Ureter (tissue), 1 donor: ENCODE results near the gene SPI1. TPM values are rescaled to one million over a fixed set of nuclear protein-coding genes. Genes with fewer than 3 reads are reported as not detected.
A peak's percentile ranks its signal among the peaks of the same experiment; 100 is the strongest.

Experiments used
- DNase-seq: peaks from one replicate; pipeline ENCODE4 v3.0.0-alpha.2; 2020; ENCODE audit warnings: low spot score
- total RNA-seq: library from RNA; stranded (reverse); gene quantifications from one replicate; pipeline ENCODE4 v1.2.4, GENCODE V29; 2023
- donor health status: DM: yes; HTN: yes; CAD: no.

Gene SPI1
- total RNA-seq, 1 donor from 2014 or later = 10.6 TPM

DNA sequence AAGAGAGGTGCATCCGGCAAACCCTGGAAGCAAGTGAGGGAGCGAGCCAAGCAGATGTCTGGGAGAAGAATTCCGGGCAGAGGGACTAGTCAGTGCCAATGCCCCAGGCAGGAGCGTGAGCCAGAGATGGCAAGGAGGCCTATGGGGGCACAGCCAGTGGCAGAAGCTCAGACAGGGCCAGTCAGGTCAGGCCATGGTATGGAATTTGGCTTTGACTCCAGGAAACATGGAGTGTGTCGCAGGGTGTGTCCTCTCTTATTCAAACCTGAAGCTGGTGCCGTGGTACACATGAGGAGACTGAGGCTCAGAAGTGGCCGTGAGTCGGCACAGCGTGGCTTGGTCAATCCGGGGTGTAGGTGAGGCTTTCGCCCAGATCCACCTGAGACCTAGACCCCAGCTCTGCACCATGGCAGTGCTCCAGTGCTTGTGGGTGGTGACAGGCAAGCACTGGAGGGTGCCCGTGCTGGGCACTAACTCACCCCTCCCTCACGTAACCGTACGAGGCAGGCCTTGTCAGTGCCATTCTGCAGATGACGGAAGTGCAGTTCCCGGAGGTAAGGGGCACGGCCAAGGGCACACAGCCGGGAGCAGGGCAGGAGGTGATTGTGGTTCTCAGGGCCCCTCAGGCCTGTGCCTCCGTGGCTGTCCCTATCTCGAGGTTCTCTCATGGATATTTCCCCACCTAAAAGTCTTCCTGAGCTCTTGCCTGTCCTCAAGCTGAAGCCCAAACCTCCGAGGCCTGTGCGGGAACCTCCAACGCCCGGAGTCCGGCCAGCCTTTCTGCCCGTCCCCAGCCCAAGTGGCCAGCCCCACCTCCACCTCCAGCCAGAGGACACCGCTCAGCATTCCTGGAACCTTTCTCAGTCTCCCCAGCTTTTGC, 10.6 kb upstream of the SPI1 start:
- DNase-seq = no peak

DNA sequence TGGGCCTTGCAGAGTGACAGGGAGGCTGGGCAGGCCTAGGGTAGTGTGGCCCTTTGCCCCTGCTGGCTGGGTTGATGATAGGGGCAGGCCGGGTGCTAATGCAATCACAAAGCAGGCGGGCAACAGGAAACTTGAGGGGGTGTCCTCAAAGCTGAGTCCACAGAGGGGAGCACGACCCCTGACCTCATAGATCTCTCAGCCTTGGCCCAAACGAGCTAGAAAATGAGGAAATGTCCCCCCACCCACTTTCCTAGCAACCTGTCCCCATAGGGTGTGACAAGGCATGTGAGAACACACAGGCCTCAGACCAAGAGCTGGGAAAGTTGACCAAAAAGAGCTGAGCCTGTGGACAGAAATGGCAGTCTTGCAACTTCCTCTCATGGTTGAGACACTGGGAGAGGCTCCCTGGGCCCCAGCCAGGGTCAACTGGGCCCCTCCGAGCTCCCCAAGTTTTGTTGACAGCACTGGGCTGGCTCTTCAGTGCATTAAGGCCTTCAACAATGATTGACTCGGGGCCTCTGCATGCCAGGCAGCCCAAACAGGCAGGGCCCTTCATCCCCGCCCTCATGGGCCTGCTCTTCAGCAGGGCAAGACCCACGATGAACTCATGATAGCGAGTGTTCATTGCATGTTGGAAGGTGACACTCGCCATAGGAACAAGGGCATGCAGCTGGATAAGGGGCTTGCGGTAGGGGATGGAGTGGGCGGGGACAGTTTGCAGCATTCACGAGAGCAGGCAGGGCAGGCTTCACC, 9.8 kb upstream of the SPI1 start:
- no peak for DNase-seq

DNA sequence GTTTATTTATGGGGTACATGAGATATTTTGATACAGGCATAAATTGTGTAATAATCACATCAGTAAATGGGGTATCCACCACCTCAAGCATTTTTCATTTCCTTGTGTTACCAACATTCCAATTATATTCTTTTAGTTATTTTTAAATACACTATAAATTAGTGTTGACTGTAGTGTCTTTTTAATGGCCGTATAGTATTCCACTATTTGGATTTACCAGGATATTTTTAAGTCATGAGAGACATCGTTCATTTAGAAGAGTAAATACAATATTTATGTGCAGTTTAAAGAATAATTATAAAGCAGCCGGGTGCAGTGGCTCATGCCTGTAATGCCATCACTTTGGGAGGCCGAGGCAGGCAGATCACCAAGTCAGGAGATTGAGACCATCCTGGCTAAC, 6.2 kb upstream of the SPI1 start:
- no peak for DNase-seq

DNA sequence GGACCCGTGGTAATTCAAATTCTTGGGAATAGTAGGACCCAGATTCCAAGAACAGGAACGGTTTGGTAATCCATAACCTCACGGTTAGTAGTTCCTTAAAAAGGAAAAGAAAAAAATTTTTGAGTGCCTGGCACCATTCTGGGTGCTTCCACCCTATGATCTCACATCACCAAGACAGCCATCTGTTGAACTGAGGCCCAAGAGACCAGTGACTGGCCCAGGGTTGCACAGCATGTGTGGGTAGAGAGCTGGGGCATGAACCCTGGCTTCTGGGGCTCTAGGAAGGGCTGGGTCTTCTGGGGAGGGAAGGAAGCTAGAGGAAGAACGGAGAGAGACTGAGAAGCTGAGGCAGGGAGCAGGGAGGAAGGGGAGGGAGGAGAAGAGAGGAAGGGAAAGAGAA, 4.7 kb upstream of the SPI1 start:
- no peak for DNase-seq

DNA sequence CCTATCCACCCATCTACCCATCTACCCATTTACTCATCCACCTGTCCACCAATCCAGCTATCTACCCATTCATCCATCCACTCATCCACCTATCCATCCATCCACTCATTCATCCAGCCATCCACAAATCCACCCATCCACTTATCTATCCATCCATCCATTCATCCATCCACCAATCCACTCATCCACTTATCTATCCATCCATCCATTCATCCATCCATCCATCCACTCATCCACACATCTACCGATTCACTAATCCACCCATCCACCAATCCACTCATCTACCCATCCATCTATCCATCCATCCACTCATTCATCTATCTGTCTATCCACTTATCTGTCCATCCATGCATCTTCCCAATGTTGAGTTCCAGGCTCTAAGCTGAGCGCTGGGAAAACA, 1.7 kb upstream of the SPI1 start:
- DNase-seq = no peak

DNA sequence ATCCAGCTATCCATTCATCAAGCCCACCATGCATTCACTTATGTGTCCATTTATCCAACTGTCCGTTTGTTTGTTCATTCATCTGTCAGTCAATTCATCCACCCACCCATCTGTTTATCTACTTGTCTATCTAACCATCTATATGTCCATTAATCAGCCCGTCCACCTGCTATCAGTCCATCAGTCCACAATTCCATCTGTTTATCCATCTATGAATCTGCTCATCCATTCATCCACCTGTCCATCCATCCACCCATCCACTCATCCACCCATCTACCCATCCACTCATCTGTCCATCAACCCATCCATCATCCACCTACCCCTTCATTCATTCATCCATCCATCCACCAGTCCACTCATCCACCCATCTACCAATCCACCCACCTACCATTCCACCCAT, 970 bp upstream of the SPI1 start:
- DNase-seq = no peak

DNA sequence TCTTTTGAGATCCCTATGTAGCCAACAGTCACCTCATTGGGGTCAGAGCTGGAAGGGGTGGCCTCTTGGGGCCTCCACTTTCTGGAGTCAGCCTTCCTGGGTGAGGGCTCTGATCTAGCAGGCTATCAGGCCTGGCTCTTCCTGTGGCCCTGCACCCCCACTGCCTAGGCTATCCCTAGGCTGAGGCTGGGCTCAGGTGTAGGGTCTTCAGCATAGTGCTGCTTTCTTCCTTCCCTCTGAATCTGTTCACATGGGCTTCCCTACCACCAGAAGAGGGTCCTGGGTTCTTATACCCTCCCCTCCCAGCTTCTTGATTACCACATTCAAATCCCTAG, 456 bp upstream of the SPI1 start:
- DNase-seq = no peak

DNA sequence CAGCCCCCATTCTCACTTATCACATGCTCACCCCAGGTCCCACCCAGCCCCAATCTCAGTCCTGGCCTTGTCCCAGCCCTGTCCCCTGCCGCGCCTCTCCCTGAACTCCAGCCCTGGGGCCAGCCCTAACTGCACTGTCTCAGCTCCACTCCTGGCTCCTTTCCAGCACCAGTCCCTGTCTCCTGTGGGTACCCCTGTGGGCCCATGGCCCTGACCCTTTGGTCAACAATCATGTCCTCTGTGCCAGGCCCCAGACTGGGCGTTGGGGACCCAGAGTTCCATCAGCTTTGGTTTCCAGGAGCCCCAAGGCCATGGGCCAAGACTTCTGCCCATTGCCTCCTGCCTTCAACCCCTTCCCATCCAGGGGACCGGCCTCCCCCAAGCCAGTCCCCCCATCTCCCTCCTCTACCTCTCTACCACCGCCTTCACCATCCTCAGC, 757 bp downstream of the SPI1 start:
- DNase-seq = no peak

DNA sequence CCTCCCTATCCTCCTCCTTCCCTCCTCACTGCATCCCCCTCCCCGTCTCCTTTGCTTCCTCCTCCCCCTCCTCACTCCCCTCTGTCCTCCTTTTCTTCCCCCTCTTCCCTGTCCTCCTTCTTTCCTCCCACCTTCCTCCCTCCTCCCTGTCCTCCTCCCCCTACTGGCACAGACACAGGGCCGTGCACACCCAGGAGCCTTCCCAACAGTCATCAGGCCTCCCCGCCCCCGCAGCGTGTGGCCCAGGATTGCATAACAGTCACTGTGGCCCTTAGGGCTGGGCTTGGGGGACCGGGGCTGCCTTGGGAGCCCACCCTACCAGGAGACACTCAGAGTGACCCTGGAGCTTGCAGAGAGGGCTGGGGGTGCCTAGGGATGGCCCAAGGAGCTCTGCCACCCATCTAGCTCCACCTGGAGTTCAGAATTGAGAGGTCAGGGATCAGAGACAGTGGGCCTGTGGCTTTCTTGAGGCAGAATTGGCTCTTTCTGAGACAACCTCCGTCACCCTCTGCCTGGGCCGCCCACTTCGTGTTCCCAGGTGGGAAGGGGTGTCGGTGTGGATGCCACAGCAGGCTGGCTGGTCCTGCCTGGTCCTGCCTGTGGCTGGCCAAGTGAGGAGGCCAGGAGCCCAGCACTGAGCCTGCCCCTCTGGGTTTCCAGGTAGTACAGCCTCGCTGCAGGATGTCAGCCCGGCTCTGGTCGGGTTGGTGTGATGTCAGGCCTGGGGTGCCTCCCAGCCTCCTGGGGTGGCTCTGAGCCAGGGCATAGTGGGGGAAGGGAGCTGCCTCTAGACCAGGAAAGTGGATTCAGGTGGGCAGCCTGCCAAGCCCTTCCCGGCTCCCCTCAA, 1.6 kb downstream of the SPI1 start:
- DNase-seq = no peak

DNA sequence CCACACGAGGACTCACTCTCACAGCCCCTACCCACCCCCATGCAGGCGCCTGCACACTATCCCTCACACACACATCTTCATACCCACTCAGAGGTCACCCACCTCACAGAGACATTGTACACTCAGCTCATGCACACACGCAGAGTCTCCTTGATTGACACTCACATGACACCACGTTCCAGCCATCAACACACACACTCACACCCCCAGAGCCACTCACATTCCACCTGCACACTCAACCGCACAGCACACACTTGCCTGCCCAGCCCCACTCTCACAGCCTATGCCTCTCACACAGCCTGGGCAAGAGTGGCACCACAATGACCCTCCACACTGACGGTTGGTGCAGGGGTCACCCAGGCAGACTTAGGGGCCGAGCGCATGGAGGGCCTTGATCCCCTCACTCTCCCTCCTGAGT, 2.2 kb downstream of the SPI1 start:
- DNase-seq = no peak

DNA sequence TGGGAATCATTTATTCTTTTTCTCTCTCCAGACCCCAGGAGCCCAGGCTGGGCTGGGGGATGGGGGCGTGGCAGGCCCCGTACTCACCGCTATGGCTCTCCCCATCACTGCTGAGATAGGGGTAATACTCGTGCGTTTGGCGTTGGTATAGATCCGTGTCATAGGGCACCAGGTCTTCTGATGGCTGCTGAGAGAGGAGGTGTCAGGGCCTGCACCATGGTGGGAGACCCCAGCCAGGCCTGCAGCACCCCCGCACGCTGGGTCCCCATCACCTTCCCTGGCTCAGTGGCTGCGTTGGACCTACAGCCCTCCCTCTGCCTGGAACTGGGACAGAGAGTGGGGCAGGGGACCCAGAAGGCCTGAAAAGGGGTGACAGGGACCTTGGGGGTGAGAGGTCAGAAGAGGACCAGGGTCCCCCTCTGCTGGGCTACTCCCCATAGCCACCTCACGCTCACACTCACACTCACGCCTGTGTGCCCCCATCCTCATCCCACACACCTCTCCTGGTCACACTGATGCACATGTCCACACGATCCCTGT, 2.7 kb downstream of the SPI1 start:
- no peak for DNase-seq

DNA sequence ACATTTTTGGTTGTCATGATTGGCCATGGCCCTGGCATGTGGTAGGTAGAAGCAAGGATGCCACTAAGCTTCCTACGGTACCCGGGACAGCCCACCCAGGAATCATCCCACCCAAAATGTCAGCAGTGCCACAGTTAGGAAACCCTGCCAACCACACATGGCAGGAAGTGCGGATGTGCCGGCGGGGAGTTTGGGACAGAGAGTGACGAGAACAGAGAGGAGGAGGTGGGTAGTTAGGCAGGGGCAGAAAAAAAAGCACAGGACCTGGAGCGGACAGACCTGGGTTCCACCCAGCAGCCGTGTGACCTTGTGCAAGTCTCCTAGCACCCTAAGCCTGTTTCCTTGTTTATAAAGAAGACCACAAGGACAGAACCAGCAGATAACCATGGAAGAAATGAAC, 3.3 kb downstream of the SPI1 start:
- DNase-seq = no peak

DNA sequence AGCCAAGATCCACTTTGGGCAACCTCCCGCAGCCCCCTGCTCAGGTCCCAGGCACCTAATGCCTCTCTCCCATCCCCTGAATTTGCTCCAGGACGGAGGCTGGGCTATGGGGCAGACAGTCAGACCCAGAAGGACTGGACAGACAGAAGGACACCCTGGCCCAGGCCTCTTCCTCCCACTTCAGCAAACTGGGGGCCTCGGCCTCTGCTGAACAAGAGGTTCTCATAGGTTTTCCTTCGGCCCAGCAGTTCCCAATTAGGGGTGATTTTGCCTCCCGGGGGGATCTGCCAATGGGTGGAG, 3.7 kb downstream of the SPI1 start:
- DNase-seq = no peak

DNA sequence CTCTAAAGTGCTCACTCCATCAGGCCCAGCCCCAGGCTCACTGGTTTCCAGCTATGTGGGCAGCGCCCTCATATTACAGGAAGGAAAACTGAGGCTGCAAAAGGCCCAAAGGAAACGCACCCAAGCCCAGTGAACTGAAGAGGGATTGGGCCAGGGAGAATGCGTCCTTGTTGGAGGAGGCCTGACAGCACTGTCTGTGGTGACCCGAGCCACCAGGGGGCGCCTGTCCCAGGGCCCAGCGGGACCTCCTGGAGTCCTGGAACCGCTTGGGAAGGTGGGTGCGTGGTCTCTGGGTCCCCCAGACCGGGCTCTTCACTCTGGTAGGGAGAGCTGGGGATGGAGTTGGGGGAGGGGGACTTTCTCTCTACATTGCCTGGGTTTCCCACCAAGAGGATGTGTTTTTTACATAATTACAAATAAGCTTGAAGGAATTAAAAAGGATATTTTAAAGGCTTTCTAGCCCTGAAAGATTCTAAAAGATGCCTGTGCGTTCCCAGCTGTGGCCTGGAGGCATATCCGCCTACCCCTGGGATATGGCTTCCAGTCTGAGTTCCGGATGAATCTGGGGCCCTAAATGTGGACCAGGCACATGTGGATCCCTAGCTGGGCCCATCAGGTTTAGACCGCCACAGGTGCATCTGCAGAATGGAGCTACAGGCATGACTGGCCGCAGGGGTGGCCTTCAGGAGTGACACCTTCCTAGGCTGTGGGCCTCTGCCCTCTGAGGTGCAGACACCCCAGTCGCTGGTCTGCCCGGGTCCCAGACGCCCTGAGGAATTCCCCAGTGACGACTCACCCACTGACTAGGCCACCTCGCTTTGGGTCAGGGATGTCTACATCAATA, 4.2 kb downstream of the SPI1 start:
- peak; percentile 86 for DNase-seq

DNA sequence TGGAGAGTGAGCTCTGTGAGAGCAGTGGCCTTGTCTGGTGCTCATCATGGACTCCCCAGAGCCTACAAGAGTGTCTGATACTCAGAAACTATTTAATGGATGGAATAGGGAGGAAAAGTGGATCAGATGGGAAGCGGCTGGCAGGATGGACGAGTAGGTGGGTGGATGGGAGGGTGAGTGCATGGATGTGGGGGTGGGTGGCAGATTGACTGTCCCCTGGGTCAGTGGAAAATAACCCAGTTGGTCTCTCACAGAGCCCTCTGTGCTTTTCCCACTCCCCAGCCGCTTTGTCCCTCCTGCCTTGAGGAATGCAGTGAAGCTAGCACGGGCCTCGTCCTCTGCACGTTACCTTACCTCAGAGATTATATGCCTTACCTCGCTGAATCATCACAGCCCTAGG, 5.9 kb downstream of the SPI1 start:
- DNase-seq = no peak

DNA sequence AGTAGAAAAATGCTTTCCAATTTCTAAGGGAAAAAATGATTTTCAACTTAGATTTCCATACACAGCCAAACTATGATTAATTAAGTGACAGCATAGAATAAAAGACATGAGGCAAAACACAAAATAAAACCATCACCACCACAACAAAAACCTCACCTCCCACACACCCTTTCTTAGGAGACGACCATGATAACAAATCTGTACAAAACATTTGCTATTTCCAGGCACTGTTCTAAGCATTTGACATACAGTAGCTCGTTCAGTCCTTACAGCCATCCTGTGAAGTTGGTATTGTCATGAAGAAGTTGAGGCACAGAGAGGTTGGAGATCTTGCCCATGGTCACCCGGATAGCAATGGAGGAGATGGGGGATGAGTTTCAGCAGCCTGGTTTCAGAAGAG, 8.7 kb downstream of the SPI1 start:
- no peak for DNase-seq

DNA sequence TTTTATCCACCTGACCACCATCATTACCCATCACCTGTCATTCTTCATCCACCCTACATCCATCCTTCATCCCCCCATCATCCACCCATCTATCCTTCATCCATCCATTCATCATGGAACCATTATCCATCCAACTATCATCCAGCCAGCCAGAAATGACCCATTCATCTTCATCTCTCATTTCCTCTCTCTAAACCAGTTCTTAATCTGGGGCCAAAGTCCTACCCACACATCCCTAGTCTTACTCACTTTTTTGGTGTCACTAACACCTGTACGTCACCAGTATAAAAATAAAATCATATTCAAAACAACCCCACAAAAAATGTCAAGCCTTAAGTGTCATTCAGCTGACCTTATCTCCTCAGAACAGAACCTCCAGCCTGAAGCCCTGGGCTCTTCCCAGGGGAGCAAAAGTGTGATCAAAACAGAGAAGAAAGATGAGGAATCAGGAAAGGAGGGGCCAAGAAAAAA, 12.3 kb downstream of the SPI1 start:
- no peak for DNase-seq

DNA sequence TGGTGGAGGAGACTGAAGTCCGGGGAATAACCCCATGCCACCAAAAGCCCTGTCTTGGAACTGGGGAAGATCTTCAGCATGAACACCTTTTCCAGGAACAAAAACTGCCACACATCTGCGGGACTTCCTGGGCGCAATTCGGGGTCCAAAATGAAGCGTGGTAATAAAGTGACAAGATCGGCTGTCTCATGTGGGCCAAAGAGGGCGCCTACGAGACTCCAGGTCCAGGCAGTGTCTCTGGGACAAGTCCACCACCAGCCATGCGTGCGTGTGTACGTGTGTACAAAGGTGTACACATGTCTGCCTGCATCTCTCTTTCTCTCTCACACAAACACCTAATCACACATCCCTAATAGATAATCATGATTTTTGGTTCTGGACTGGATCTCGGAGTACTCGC, 16.9 kb downstream of the SPI1 start:
- no peak for DNase-seq

DNA sequence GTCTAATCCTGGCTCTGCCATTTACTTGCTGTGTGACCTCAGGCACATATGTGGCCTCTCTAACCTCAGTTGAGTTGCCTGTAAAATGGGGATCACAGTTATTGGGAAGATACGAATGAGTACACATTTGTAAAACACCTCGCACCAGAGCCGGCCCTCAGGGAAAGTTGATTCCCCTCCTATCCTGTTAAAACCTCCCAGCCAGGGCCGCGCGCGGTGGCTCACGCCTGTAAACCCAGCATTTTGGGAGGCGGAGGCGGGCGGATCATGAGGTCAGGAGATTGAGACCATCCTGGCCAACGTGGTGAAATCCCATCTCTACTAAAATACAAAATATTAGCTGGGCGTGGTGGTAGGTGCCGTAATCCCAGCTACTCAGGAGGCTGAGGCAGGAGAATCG, 18.0 kb downstream of the SPI1 start:
- DNase-seq = no peak

DNA sequence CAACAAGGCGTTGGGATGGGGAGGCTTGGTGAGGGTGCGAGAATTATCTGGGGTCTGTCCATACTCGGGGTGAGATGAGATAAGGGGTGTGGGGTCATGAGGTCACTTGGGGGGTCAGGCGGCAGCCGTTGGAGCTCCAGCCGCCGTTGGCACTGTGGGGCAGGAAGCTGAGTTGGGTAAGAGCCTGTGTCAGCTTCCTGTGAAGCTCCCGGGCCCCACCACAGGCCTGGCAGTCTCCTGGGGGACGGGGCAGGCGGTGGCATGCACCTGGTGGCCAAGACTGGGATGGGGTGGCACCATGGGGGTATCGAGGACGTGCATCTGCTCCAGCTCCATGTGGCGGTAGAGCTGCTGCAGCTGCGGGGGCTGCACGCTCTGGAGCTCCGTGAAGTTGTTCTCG, 18.8 kb downstream of the SPI1 start:
- no peak for DNase-seq

DNA sequence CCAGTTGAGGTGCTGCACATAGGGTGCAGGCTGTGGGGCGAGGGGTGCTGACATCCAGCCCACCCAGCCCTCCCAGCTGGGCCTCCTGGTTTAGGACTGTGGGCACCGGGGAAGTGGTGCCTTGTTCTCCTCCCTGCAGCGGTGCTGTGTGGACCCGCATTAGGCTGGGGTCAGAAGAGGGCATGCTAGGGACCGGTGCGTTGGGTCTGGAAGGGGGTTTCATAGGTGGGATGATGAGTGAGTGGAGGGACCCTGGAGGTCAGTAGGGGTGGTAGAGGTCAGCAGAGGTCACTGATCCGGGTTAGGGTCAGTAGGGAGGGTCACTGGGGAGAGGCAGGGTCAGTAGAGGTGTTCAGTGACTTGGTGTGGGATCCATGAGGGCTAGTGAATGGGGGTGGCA, 19.2 kb downstream of the SPI1 start:
- no peak for DNase-seq

DNA sequence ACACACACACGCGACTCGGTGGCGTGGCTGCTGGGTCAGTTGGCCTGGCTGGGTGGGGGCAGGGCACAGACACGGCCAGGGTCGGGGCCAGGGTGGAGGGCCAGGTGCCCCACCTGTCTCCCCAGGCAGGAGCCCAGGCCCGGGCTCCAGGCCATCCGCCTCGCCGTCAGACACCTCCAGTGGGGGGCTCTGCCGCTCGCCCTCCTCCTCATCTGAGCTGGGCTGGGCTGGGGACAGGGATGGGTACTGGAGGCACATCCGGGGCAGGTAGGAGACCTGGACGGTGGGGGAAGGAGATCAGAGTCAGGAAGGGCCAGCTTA, 19.7 kb downstream of the SPI1 start:
- DNase-seq = no peak
